Nephron progenitor cell (in vitro differentiated cells): ENCODE measurements around the gene PDE8A.

Experiments used
- DNase-seq: peaks from one replicate; pipeline ENCODE4 v3.0.0; 2021
- H3K27ac Mint-ChIP-seq: 2 replicates; pipeline ENCODE4 v1.8.0; 2021; ENCODE audit warnings: mild to moderate bottlenecking, moderate library complexity, mixed read lengths
- H3K27me3 Mint-ChIP-seq: 2 replicates; pipeline ENCODE4 v1.8.0; 2021; ENCODE audit warnings: mild to moderate bottlenecking, low read depth, mixed read lengths; ENCODE audit not compliant: poor library complexity
- H3K36me3 Mint-ChIP-seq: 2 replicates; pipeline ENCODE4 v1.8.0; 2021; ENCODE audit warnings: low read depth, mixed read lengths
- H3K4me1 Mint-ChIP-seq: 2 replicates; pipeline ENCODE4 v1.8.0; 2021; ENCODE audit warnings: mixed read lengths
- H3K4me3 Mint-ChIP-seq: 2 replicates; pipeline ENCODE4 v1.8.0; 2021; ENCODE audit warnings: mild to moderate bottlenecking, moderate library complexity, mixed read lengths
- H3K9me3 Mint-ChIP-seq: 2 replicates; pipeline ENCODE4 v1.8.0; 2021; ENCODE audit warnings: mild to moderate bottlenecking, moderate library complexity, mixed read lengths
- TF ChIP-seq, protein P1 (sequence below): fragments of 200-600 bp; sonication (generic); IDR thresholded peaks from 2 replicates; pipeline ENCODE4 v1.5.0; 2021; ENCODE audit warnings: antibody characterized with exemption

The PDE8A gene

DNA sequence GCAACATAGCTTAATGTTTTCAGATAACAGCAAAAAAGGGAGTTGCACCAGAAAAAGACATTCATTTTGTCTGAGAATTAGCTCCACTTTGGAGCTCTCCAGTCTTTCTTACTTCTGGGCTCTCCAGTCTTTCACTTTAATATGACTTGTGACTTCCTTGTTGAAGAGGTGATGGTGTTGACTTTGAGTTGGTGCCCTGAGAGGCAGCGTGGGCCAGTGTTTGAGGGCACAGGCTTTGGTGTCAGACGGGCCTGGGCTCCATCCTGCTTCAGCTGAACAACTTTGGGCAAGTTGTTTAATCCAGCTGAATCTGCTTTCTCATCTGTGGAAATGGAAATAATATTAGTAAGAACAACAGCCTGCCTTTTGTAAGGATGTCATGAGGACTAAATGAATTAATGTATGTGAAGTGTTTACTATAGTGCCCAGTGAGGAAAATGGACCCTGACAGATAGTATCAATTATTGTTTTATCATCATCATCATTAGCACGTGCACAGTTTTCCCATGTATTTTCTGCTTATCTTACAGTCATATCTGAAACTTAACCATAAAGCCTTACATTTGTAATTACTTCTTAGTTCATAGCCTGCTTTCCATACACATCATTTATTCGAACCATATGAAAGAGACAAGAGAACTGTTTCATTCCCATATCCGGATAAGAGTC is 108.4 kb downstream of the PDE8A start:
- DNase-seq: no peak
- Mint-ChIP-seq H3K27ac (no peak overlapping the region), H3K4me3 (no peak overlapping the region), H3K9me3 (peaks cover 5% of the 10 kb centered on the region), H3K36me3 (peaks cover 11% of the 10 kb centered on the region), H3K4me1 (no peaks in the 10 kb centered on the region), H3K27me3 (peaks cover 3% of the 10 kb centered on the region)
- TF ChIP-seq, protein P1, sequence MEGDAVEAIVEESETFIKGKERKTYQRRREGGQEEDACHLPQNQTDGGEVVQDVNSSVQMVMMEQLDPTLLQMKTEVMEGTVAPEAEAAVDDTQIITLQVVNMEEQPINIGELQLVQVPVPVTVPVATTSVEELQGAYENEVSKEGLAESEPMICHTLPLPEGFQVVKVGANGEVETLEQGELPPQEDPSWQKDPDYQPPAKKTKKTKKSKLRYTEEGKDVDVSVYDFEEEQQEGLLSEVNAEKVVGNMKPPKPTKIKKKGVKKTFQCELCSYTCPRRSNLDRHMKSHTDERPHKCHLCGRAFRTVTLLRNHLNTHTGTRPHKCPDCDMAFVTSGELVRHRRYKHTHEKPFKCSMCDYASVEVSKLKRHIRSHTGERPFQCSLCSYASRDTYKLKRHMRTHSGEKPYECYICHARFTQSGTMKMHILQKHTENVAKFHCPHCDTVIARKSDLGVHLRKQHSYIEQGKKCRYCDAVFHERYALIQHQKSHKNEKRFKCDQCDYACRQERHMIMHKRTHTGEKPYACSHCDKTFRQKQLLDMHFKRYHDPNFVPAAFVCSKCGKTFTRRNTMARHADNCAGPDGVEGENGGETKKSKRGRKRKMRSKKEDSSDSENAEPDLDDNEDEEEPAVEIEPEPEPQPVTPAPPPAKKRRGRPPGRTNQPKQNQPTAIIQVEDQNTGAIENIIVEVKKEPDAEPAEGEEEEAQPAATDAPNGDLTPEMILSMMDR: no peak

DNA sequence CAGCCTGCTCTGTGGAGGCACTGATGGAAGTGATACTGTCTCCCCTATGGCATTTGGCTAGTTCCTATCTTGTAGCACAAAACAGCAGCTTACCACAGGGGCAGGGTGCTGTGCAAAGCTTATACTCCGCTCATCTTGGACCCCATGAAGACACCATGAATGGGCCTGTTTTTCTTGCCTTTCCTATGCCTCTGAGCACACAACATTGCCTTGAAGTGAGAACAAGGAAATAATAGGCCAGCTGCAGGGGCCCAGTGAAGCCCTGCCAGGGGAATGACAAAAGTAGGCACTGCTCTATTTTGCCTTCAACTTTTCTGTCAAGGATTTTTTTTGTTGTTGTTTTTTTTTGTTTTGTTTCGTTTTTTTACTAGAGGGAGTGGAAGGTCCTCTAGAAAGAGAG is 110.3 kb downstream of the PDE8A start:
- TF ChIP-seq, protein P1: no peak
- Mint-ChIP-seq H3K9me3 (peaks cover 5% of the 10 kb centered on the region), H3K36me3 (peaks cover 8% of the 10 kb centered on the region), H3K4me1 (no peaks in the 10 kb centered on the region), H3K27me3 (peaks cover 3% of the 10 kb centered on the region), H3K4me3 (no peak overlapping the region), H3K27ac (no peak overlapping the region)
- DNase-seq: no peak

DNA sequence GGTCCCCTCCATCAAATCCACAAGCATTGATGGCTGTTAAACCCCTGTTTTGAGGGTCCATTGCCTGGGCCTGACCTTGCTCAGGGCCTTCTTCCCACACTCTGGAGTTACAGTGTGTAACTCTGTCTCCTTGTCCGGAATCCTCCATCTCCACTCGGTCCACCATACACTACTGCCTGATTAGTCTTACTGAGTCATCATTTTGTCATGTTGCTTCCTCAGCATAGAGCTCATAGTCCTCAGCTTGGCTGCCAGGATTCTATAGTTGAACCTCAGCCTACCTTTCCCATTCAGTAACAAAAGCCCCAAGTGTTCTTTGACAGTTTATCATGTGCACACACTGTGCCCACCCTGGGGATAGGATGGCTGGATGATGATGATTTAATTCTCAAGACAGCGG is 113.0 kb downstream of the PDE8A start:
- Mint-ChIP-seq H3K9me3 (no peaks in the 10 kb centered on the region), H3K36me3 (no peaks in the 10 kb centered on the region), H3K27me3 (no peaks in the 10 kb centered on the region), H3K27ac (no peak overlapping the region), H3K4me3 (no peak overlapping the region), H3K4me1 (no peaks in the 10 kb centered on the region)
- no peak for DNase-seq
- TF ChIP-seq, protein P1: no peak

DNA sequence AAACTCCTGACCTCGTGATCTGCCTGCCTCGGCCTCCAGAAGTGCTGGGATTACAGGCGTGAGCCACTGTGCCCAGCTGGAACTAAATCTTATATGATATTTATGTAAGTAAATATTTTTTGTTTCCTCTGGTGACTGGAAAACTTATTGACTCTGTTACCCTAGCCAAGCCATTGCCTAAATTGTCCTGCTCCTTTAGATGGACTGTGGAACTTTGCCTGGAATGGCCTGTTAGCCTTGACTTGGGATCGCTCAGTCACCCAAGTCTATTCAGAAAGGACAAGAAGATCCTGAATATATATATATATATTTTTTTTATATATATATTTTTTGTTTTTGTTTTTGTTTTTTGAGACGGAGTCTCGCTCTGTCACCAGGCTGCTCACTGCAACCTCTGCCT is 113.9 kb downstream of the PDE8A start:
- Mint-ChIP-seq H3K27me3 (no peaks in the 10 kb centered on the region), H3K4me1 (no peaks in the 10 kb centered on the region)
- TF ChIP-seq, protein P1: no peak

DNA sequence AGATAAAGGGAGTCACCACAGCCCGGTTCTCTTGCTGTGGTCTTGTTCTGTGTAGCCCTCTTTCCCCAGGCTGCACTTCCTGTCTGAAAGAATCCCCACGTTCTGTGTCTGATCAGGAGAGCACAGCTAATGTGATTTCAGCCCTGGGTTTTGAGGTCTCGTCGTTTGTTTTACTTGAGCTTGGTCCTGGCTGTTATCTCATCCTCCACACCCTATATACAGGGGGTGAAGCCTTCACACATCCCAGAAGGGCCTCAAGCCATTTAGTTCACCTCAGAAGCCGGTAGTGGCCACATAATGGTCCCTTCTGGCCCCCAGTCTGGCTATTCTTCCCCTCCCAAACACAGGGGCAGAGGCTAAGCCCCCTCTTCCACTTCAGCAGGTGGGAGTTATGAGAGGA is 115.6 kb downstream of the PDE8A start:
- TF ChIP-seq, protein P1: no peak
- H3K9me3 Mint-ChIP-seq: no peaks in the 10 kb centered on the region
- H3K27ac Mint-ChIP-seq: no peak overlapping the region
- no peak overlapping the region for H3K4me3 Mint-ChIP-seq
- no peaks in the 10 kb centered on the region for H3K27me3 Mint-ChIP-seq
- H3K4me1 Mint-ChIP-seq: no peaks in the 10 kb centered on the region
- DNase-seq: no peak
- H3K36me3 Mint-ChIP-seq: no peaks in the 10 kb centered on the region

More for the DNA sequence above, 113.9 kb downstream of the PDE8A start:
- Mint-ChIP-seq H3K36me3 (no peaks in the 10 kb centered on the region), H3K9me3 (no peaks in the 10 kb centered on the region), H3K4me3 (no peak overlapping the region), H3K27ac (no peak overlapping the region)
- DNase-seq: no peak

DNA sequence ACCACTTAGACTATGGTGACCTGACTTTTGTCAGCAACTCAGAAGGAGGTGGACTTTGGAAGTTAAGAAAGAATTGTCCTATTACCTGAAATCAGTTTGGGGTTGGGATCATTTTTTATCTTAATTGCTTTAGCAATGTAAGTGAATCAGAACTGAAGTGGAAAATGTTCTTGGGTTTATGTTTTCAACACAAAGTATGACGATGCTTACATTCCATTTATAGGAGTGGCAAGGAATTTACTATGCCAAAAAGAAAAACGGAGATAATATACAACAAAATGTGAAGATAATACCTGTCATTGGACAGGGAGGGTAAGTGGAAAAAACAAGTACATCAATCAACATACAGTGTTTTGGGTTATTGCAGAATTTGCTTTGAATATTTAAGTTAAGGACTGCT is 116.1 kb downstream of the PDE8A start:
- Mint-ChIP-seq H3K4me1 (no peaks in the 10 kb centered on the region), H3K4me3 (no peak overlapping the region), H3K9me3 (no peaks in the 10 kb centered on the region), H3K27me3 (no peaks in the 10 kb centered on the region), H3K36me3 (no peaks in the 10 kb centered on the region), H3K27ac (no peak overlapping the region)
- DNase-seq: no peak
- TF ChIP-seq, protein P1: no peak
